Epidermal melanocyte (primary cell): Measurements from ENCODE around the gene KCNC4.

ENCODE experiments used
- DNase-seq: peaks from one replicate; pipeline ENCODE4 v3.0.0; 2011; ENCODE audit warnings: low spot score; ENCODE audit not compliant: insufficient read length

KCNC4 gene

GRCh38 chr1:110209715-110210603 lies at the start of gene KCNC4:
KCNC4 (plus strand) TSS chr1:110210314; CDS start chr1:110211500, 1,186 bp downstream.
- peak; percentile 61 for DNase-seq

GRCh38 chr1:110160538-110161100 lies 49.5 kb upstream of the KCNC4 start:
- no peak for DNase-seq

DNA sequence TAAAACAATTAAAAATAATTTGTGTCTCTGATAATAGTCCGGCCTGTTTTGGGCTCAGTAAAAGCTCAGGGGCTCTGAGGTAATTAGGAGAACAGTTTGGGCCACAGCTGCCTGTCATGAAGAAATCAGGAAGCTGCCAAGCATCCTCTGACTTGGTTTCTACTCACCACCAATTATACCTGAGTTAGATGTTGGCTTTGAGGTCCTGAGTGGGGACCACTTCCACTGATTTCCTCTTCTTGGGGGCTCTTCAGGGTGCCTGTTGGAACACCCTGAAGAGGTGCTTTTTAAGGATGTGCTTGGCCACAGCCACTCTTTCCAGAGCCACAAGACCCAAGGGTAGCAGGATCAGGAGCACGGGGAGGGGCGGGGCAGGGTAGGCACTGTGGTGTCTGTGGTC lies 48.9 kb upstream of the KCNC4 start:
- DNase-seq, result no peak

GRCh38 chr1:110161849-110162248 lies 48.3 kb upstream of the KCNC4 start:
- DNase-seq, result no peak

DNA sequence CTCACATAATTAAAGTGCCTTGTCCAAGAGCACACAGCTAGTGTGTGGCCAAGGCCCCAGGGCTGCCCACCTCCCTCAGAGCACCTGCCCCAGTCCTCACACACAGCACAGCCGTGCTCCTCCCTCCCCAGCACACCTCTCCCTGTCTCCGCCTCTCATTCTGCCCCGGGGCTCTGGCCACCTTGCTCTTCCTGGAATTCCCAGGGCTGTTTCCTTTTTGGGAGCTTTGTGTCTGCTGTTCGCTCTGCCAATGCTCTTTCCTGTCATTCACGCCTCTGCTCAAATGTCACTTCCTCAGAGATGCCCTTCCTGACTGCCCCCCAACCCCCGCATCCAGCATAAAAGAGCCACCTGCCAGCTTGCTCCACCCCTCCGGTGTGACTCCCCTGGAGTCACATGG lies 46.5 kb upstream of the KCNC4 start:
- DNase-seq, result no peak

- no peak for DNase-seq
Measured at GRCh38 chr1:110164725-110165350, 45.3 kb upstream of the KCNC4 start.

GRCh38 chr1:110165761-110166231 lies 44.3 kb upstream of the KCNC4 start:
- DNase-seq, result no peak

DNA sequence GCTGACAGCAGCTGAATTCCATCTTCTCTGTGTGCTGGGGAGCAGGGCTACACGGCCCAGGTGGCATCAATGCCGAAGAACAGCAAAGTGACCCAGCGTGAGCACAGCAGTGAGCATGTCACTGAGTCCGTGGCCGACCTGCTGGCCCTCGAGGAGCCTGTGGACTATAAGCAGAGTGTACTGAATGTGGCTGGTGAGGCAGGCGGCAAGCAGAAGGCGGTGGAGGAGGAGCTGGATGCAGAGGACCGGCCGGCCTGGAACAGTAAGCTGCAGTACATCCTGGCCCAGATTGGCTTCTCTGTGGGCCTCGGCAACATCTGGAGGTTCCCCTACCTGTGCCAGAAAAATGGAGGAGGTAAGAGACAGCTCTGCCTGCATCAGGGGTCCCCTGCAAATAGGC lies 43.3 kb upstream of the KCNC4 start:
- DNase-seq, result no peak

GRCh38 chr1:110170766-110171733 lies 39.1 kb upstream of the KCNC4 start:
- DNase-seq, result no peak

GRCh38 chr1:110172001-110172400 lies 38.1 kb upstream of the KCNC4 start:
- no peak for DNase-seq

DNA sequence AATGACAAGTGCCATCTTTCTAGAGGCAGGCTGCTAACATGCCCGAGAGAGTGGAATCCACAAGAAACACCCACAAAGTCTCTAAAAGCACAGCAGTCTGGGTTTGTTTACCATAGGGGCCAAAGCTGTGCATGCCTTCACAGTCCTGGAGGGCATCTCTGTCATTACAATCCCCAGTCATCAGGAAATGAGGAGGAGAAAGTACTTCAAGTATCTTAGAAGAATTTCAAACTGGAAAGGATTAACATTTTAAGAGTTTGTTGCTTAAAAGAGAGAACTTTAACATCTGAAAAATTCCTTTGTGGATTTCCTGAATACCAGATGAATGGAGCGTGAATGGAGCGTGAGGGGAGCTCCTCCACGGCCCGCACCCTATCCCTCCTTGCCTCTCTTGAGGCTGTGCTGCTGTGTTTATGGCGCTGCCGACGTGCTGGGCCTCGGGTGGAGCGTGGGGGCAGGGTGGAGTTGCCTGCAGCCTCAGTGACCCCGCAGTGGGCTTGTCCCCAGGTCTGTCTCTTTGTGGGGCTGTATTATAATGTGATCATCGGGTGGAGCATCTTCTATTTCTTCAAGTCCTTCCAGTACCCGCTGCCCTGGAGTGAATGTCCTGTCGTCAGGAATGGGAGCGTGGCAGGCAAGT lies 36.5 kb upstream of the KCNC4 start:
- no peak for DNase-seq

GRCh38 chr1:110174961-110175360 lies 35.2 kb upstream of the KCNC4 start:
- no peak for DNase-seq

DNA sequence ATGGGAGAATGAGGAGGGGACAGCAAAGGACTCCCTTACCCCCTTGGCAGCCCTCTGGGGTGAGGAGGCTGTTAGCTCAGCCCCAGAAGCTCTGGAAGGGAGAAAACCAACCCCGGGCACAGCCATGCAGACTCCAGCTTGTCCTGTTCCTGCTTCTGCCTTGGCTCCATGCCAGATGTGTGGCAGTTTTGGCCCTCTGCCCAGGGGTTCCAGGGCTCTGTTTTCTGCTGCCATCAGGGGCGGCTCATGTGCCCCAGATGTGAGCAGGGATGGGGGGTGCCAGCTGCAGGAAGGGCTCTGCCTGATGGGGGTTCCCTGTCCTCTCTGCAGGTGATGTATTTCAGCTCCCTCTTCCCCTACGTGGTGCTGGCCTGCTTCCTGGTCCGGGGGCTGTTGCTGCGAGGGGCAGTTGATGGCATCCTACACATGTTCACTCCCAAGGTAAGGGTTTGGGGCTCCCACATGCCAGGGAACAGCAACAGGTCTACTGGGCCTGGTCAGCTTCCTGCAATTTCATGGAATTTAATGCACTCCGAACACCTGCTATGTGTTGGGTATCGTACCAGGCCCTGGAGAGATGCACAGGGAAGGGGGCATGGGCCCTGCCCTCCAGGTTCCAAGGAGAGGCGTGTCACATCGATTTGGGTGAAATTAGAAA lies 33.7 kb upstream of the KCNC4 start:
- DNase-seq, result no peak

DNA sequence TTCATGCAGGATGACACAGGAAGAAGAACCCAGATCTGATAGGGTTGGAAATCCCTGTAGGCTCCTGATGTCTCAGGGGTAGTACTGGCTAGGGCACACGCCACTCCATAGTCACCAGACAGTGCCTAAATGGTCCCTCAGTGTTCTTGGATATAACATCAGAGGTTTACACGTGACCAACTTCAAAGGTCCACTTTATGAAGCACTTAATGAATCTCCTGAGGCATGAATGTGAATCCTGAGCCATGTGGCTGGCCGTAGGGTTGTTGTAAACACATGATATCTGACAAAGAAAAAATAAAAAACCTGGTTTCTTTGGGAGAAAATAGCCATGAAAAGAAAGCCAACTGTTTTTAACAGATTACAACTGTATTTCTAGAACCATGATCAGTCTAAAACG lies 32.3 kb upstream of the KCNC4 start:
- peak; percentile 60 for DNase-seq

GRCh38 chr1:110183642-110184167 lies 26.4 kb upstream of the KCNC4 start:
- DNase-seq, result no peak

GRCh38 chr1:110184446-110184845 lies 25.7 kb upstream of the KCNC4 start:
- no peak for DNase-seq

- DNase-seq, result no peak
Measured at GRCh38 chr1:110185181-110185580, 24.9 kb upstream of the KCNC4 start.

DNA sequence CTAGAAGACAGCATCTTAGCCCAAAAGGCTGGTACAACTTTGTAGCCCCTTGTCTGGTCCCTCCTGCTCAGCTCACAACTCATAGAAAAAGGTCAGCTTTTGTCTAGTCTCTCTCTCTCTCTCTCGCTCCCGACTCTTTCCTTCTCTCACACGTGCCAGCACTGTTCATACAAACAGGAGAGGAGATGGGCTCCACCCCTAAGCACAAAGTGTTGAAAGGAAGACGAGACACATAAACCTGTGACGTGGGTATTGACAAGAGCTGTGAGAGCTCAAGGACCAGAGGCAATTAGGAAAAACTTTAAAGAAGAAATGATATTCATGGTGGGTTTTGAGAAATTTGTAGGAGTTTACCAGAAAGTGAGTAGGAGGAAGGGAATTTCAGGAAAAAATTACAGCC lies 23.6 kb upstream of the KCNC4 start:
- no peak for DNase-seq

- DNase-seq, result peak; percentile 81
Measured at GRCh38 chr1:110187139-110187890, 22.8 kb upstream of the KCNC4 start.
